T-helper 1 cell treated with Interleukin-12 subunit alpha and Interleukin-12 subunit beta and Interleukin-4 antibody, amounts not matched to agents 30 μg/mL and 1 μg/mL, for 36 hours (primary cell): ENCODE measurements around the gene MUC12.

Experiments used
- H3K27ac Mint-ChIP-seq: one replicate; pipeline ENCODE4 v1.8.0; 2021; ENCODE audit warnings: mild to moderate bottlenecking, mixed read lengths
- H3K27me3 Mint-ChIP-seq: one replicate; pipeline ENCODE4 v1.8.0; 2021; ENCODE audit warnings: low read depth, mixed read lengths
- H3K36me3 Mint-ChIP-seq: one replicate; pipeline ENCODE4 v1.8.0; 2021; ENCODE audit warnings: low read depth, mixed read lengths
- H3K4me1 Mint-ChIP-seq: one replicate; pipeline ENCODE4 v1.8.0; 2021; ENCODE audit warnings: low read depth, mixed read lengths
- H3K4me3 Mint-ChIP-seq: one replicate; pipeline ENCODE4 v1.8.0; 2021; ENCODE audit warnings: mild to moderate bottlenecking, moderate library complexity, mixed read lengths
- H3K9me3 Mint-ChIP-seq: one replicate; pipeline ENCODE4 v1.8.0; 2021; ENCODE audit warnings: mixed read lengths

Gene MUC12

GRCh38 chr7:100949227-100949932 lies 20.0 kb upstream of the MUC12 start, which contains the start of gene MUC3A:
Gene MUC3A (plus strand): TSS chr7:100949534. CDS start chr7:100949625, 91 bp downstream.
- Mint-ChIP-seq H3K27ac (no peak within 1 kb of the TSS), H3K4me3 (no peak within 1 kb of the TSS), H3K4me1 (no peaks in the 10 kb centered on the region), H3K9me3 (no peaks in the 10 kb centered on the region), H3K36me3 (no peaks in the 10 kb centered on the region), H3K27me3 (peaks cover 16% of the 10 kb centered on the region)

- H3K36me3 Mint-ChIP-seq: no peaks in the 10 kb centered on the region
- no peaks in the 10 kb centered on the region for H3K9me3 Mint-ChIP-seq
- no peaks in the 10 kb centered on the region for H3K4me1 Mint-ChIP-seq
- no peak overlapping the region for H3K4me3 Mint-ChIP-seq
- no peak overlapping the region for H3K27ac Mint-ChIP-seq
- H3K27me3 Mint-ChIP-seq: peaks cover 16% of the 10 kb centered on the region
Observed at GRCh38 chr7:100949933-100950443, 19.4 kb upstream of the MUC12 start.

- H3K27me3 Mint-ChIP-seq: peaks cover 12% of the 10 kb centered on the region
- H3K4me1 Mint-ChIP-seq: no peaks in the 10 kb centered on the region
- H3K36me3 Mint-ChIP-seq: no peaks in the 10 kb centered on the region
- no peaks in the 10 kb centered on the region for H3K9me3 Mint-ChIP-seq
- H3K27ac Mint-ChIP-seq: no peak overlapping the region
- H3K4me3 Mint-ChIP-seq: no peak overlapping the region
Observed at GRCh38 chr7:100951172-100951571, 18.2 kb upstream of the MUC12 start.

- no peaks in the 10 kb centered on the region for H3K4me1 Mint-ChIP-seq
- H3K4me3 Mint-ChIP-seq: no peak overlapping the region
- H3K27me3 Mint-ChIP-seq: peaks cover 12% of the 10 kb centered on the region
- H3K9me3 Mint-ChIP-seq: no peaks in the 10 kb centered on the region
- no peak overlapping the region for H3K27ac Mint-ChIP-seq
- no peaks in the 10 kb centered on the region for H3K36me3 Mint-ChIP-seq
Observed at GRCh38 chr7:100951888-100952560, 17.3 kb upstream of the MUC12 start.

- no peaks in the 10 kb centered on the region for H3K9me3 Mint-ChIP-seq
- H3K4me1 Mint-ChIP-seq: no peaks in the 10 kb centered on the region
- no peak overlapping the region for H3K27ac Mint-ChIP-seq
- peaks cover 12% of the 10 kb centered on the region for H3K27me3 Mint-ChIP-seq
- H3K36me3 Mint-ChIP-seq: no peaks in the 10 kb centered on the region
- H3K4me3 Mint-ChIP-seq: no peak overlapping the region
Observed at GRCh38 chr7:100952641-100953040, 16.7 kb upstream of the MUC12 start.

- no peaks in the 10 kb centered on the region for H3K36me3 Mint-ChIP-seq
Observed at GRCh38 chr7:100957832-100958421, 11.4 kb upstream of the MUC12 start.

GRCh38 chr7:100959894-100960293 lies 9.5 kb upstream of the MUC12 start:
- H3K27me3 Mint-ChIP-seq: peaks cover 5% of the 10 kb centered on the region
- no peak overlapping the region for H3K27ac Mint-ChIP-seq
- H3K4me3 Mint-ChIP-seq: no peak overlapping the region
- H3K4me1 Mint-ChIP-seq: no peaks in the 10 kb centered on the region
- H3K9me3 Mint-ChIP-seq: no peaks in the 10 kb centered on the region
- no peaks in the 10 kb centered on the region for H3K36me3 Mint-ChIP-seq

More at GRCh38 chr7:100957832-100958421, 11.4 kb upstream of the MUC12 start:
- Mint-ChIP-seq H3K4me1 (no peaks in the 10 kb centered on the region), H3K9me3 (no peaks in the 10 kb centered on the region), H3K27ac (no peak overlapping the region), H3K4me3 (no peak overlapping the region), H3K27me3 (no peaks in the 10 kb centered on the region)

- Mint-ChIP-seq H3K36me3 (no peaks in the 10 kb centered on the region), H3K9me3 (no peaks in the 10 kb centered on the region), H3K4me1 (peaks cover 4% of the 10 kb centered on the region), H3K4me3 (no peak overlapping the region), H3K27me3 (peaks cover 26% of the 10 kb centered on the region), H3K27ac (no peak overlapping the region)
Observed at GRCh38 chr7:100962537-100962936, 6.8 kb upstream of the MUC12 start.

GRCh38 chr7:100963386-100963785 lies 6.0 kb upstream of the MUC12 start:
- no peaks in the 10 kb centered on the region for H3K9me3 Mint-ChIP-seq
- no peak overlapping the region for H3K4me3 Mint-ChIP-seq
- peaks cover 34% of the 10 kb centered on the region for H3K27me3 Mint-ChIP-seq
- no peak overlapping the region for H3K27ac Mint-ChIP-seq
- no peaks in the 10 kb centered on the region for H3K36me3 Mint-ChIP-seq
- H3K4me1 Mint-ChIP-seq: peaks cover 4% of the 10 kb centered on the region

- Mint-ChIP-seq H3K4me3 (no peak overlapping the region), H3K27ac (no peak overlapping the region), H3K9me3 (no peaks in the 10 kb centered on the region), H3K4me1 (peaks cover 4% of the 10 kb centered on the region), H3K27me3 (peaks cover 38% of the 10 kb centered on the region), H3K36me3 (no peaks in the 10 kb centered on the region)
Observed at GRCh38 chr7:100963874-100964273, 5.5 kb upstream of the MUC12 start.

- Mint-ChIP-seq H3K27me3 (peaks cover 38% of the 10 kb centered on the region), H3K9me3 (no peaks in the 10 kb centered on the region), H3K4me3 (no peak overlapping the region), H3K4me1 (peaks cover 4% of the 10 kb centered on the region), H3K27ac (no peak overlapping the region), H3K36me3 (no peaks in the 10 kb centered on the region)
Observed at GRCh38 chr7:100964630-100965029, 4.7 kb upstream of the MUC12 start.

GRCh38 chr7:100965045-100965722 lies 4.2 kb upstream of the MUC12 start:
- H3K27me3 Mint-ChIP-seq: peaks cover 38% of the 10 kb centered on the region

GRCh38 chr7:100965723-100966541 lies 3.4 kb upstream of the MUC12 start:
- Mint-ChIP-seq H3K4me1 (peaks cover 4% of the 10 kb centered on the region), H3K27me3 (peaks cover 38% of the 10 kb centered on the region), H3K4me3 (peak overlapping the region; percentile 77), H3K27ac (no peak overlapping the region), H3K36me3 (no peaks in the 10 kb centered on the region), H3K9me3 (no peaks in the 10 kb centered on the region)

More at GRCh38 chr7:100965045-100965722, 4.2 kb upstream of the MUC12 start:
- Mint-ChIP-seq H3K27ac (no peak overlapping the region), H3K4me1 (peaks cover 4% of the 10 kb centered on the region), H3K36me3 (no peaks in the 10 kb centered on the region), H3K4me3 (peak overlapping the region; percentile 77), H3K9me3 (no peaks in the 10 kb centered on the region)
